Activated CD4-positive, alpha-beta T cell treated with anti-CD3 and anti-CD28 coated beads, Interleukin-2, amount 50 U/mL, for 1 hour (primary cell): Measurements from ENCODE around the gene ANKEF1.
"Not testable (repeated sequence)": the region's sequence is repeated elsewhere in the genome, so short reads cannot be mapped to it uniquely, and the experiment has no call there.

Source experiments
- DNase-seq: peaks from one replicate; pipeline ENCODE4 v3.0.0-alpha.2; 2020

ANKEF1 gene

GRCh38 chr20:10033905-10034650 lies 709 bp upstream of the ANKEF1 start:
- no peak for DNase-seq

- not testable (repeated sequence) for DNase-seq
Observed at GRCh38 chr20:10036321-10036720, 1.5 kb downstream of the ANKEF1 start.

- no peak for DNase-seq
Observed at GRCh38 chr20:10040070-10040975, 5.5 kb downstream of the ANKEF1 start.

- no peak for DNase-seq
Observed at GRCh38 chr20:10042086-10042485, 7.3 kb downstream of the ANKEF1 start.

GRCh38 chr20:10047427-10047826 lies 12.6 kb downstream of the ANKEF1 start:
- no peak for DNase-seq

GRCh38 chr20:10051185-10051584 lies 16.4 kb downstream of the ANKEF1 start:
- no peak for DNase-seq

- no peak for DNase-seq
Observed at GRCh38 chr20:10059006-10059405, 24.2 kb downstream of the ANKEF1 start.

GRCh38 chr20:10060226-10060625 lies 25.4 kb downstream of the ANKEF1 start:
- DNase-seq, result no peak

GRCh38 chr20:10061641-10062040 lies 26.9 kb downstream of the ANKEF1 start:
- no peak for DNase-seq

- no peak for DNase-seq
Observed at GRCh38 chr20:10063482-10063881, 28.7 kb downstream of the ANKEF1 start.

- DNase-seq, result no peak
Observed at GRCh38 chr20:10064611-10065010, 29.8 kb downstream of the ANKEF1 start.

GRCh38 chr20:10065154-10065833 lies 30.5 kb downstream of the ANKEF1 start:
- no peak for DNase-seq

- no peak for DNase-seq
Observed at GRCh38 chr20:10067321-10067720, 32.5 kb downstream of the ANKEF1 start.

GRCh38 chr20:10074513-10074912 lies 39.7 kb downstream of the ANKEF1 start:
- DNase-seq, result no peak

GRCh38 chr20:10075606-10076005 lies 40.8 kb downstream of the ANKEF1 start:
- no peak for DNase-seq

- DNase-seq, result no peak
Observed at GRCh38 chr20:10076126-10077080, 41.6 kb downstream of the ANKEF1 start.

GRCh38 chr20:10077081-10077471 lies 42.3 kb downstream of the ANKEF1 start:
- no peak for DNase-seq

GRCh38 chr20:10077886-10078285 lies 43.1 kb downstream of the ANKEF1 start:
- DNase-seq, result no peak

GRCh38 chr20:10078403-10078802 lies 43.6 kb downstream of the ANKEF1 start:
- DNase-seq, result no peak

- DNase-seq, result no peak
Observed at GRCh38 chr20:10079964-10080363, 45.2 kb downstream of the ANKEF1 start.

- DNase-seq, result no peak
Observed at GRCh38 chr20:10080574-10080973, 45.8 kb downstream of the ANKEF1 start.

- no peak for DNase-seq
Observed at GRCh38 chr20:10089871-10090587, 55.2 kb downstream of the ANKEF1 start.
